Mesendoderm (in vitro differentiated cells): Measurements from ENCODE around the gene ACR.
"Not testable (repeated sequence)": the region's sequence is repeated elsewhere in the genome, so short reads cannot be mapped to it uniquely, and the experiment has no call there.

Experiments
- DNase-seq: peaks from one replicate; pipeline ENCODE4 v3.0.0; 2013
- H2AK5ac ChIP-seq: 2 replicates; pipeline ENCODE4 v1.6.1; 2013; ENCODE audit warnings: low read length, inconsistent platforms
- H2BK120ac ChIP-seq: 2 replicates; pipeline ENCODE4 v1.6.1; 2013; ENCODE audit warnings: low read depth, mild to moderate bottlenecking, low read length, moderate library complexity, mixed read lengths
- H2BK15ac ChIP-seq: replicated peaks from 2 replicates; pipeline ENCODE4 v1.6.1; 2013; ENCODE audit warnings: low read depth, mild to moderate bottlenecking, moderate library complexity
- H2BK5ac ChIP-seq: 2 replicates; pipeline ENCODE4 v1.6.1; 2013; ENCODE audit warnings: low read length, inconsistent platforms
- H3K18ac ChIP-seq: 2 replicates; pipeline ENCODE4 v1.6.1; 2013; ENCODE audit warnings: mild to moderate bottlenecking, low read length, mixed read lengths
- H3K23ac ChIP-seq: one replicate; pipeline ENCODE4 v1.6.1; 2013; ENCODE audit warnings: low read length
- H3K27ac ChIP-seq: 2 replicates; pipeline ENCODE4 v1.5.1; 2013; ENCODE audit warnings: low read depth, mild to moderate bottlenecking, inconsistent platforms, low read length, moderate library complexity
- H3K27me3 ChIP-seq: 2 replicates; pipeline ENCODE4 v1.6.1; 2013; ENCODE audit warnings: low read length, control low read depth, mild to moderate bottlenecking, inconsistent platforms; ENCODE audit not compliant: insufficient read depth, poor library complexity
- H3K36me3 ChIP-seq: 2 replicates; pipeline ENCODE4 v1.6.1; 2013; ENCODE audit warnings: low read length, inconsistent platforms; ENCODE audit not compliant: control insufficient read depth, insufficient read depth
- H3K4ac ChIP-seq: one replicate; pipeline ENCODE4 v1.6.1; 2013; ENCODE audit warnings: low read depth, mild to moderate bottlenecking, low read length, moderate library complexity
- H3K4me1 ChIP-seq: 2 replicates; pipeline ENCODE4 v1.6.1; 2013; ENCODE audit warnings: low read depth, low read length, inconsistent platforms; ENCODE audit not compliant: control insufficient read depth
- H3K4me2 ChIP-seq: 2 replicates; pipeline ENCODE4 v1.6.1; 2013; ENCODE audit warnings: low read length
- H3K4me3 ChIP-seq: 2 replicates; pipeline ENCODE4 v1.5.1; 2013; ENCODE audit warnings: mild to moderate bottlenecking, low read length
- H3K56ac ChIP-seq: one replicate; pipeline ENCODE4 v1.6.1; 2013; ENCODE audit warnings: low read length
- H3K79me1 ChIP-seq: 2 replicates; pipeline ENCODE4 v1.6.1; 2013; ENCODE audit warnings: low read length, inconsistent platforms
- H3K79me2 ChIP-seq: 2 replicates; pipeline ENCODE4 v1.6.1; 2013; ENCODE audit warnings: mild to moderate bottlenecking, low read length; ENCODE audit not compliant: control insufficient read depth, insufficient read depth
- H3K9ac ChIP-seq: 2 replicates; pipeline ENCODE4 v1.6.1; 2013; ENCODE audit warnings: low read length, inconsistent platforms
- H4K5ac ChIP-seq: one replicate; pipeline ENCODE4 v1.6.1; 2013; ENCODE audit warnings: low read length
- H4K8ac ChIP-seq: one replicate; pipeline ENCODE4 v1.6.1; 2013; ENCODE audit warnings: low read depth, mild to moderate bottlenecking, control low read depth, low read length, moderate library complexity
- WGBS: extraction: QIAGEN DNeasy Blood & Tissue Kit; methylation state at CpG from one replicate; pipeline ENCODE4 v1.1.7; 2013; ENCODE audit warnings: low lambda C conversion rate, missing lambda C conversion rate; ENCODE audit not compliant: insufficient coverage; ENCODE audit errors: extremely low coverage; 5-methylcytosine and 5-hydroxymethylcytosine counted together

The ACR gene

DNA sequence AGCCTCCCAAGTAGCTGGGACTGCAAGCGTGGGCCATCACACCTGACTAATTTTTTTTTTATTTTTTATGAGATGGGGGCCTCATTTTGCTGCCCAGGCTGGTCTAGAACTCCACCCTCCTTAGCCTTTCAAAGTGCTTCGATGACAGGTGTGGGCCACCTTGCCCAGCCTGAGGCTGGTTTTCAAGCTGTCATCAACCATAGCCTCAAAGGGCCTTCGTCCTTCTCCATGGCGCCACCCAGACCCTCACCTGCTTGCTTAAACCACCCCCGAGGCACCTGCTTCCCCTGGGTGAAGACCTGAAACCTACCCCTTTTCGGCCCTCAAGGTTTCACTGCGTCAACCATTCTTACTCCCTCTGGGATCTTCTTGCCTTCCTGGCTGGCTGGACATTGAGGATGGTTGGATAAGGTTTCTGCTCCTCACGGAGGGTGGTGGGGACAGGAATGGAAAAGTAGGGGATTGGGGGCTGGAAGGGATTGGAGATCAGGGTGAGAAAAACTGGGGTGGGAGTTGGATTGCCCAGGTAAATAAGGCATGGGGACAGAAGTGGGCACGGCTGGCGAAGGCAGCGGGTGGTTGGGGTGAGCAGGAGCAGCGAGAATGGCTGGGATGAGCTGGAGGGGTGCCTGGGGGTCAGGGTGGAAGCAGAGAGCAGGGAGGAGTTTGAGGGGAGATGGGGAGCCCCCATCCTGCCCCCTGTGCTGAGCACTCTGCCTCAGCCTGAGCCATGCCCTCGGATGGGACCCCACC, 2.8 kb upstream of the ACR start:
- Histone ChIP-seq H3K4me1 (no peaks in the 10 kb centered on the region), H3K79me1 (no peaks in the 10 kb centered on the region), H2BK5ac (no peak overlapping the region), H3K18ac (no peak overlapping the region), H3K27me3 (peaks cover 6% of the 10 kb centered on the region), H3K36me3 (no peaks in the 10 kb centered on the region), H3K27ac (no peak overlapping the region), H3K4ac (no peak overlapping the region), H3K79me2 (no peaks in the 10 kb centered on the region), H3K23ac (no peak overlapping the region), H3K4me3 (no peak overlapping the region), H2BK15ac (no peak overlapping the region), H3K9ac (no peak overlapping the region), H2BK120ac (no peak overlapping the region), H4K8ac (no peak overlapping the region), H2AK5ac (no peak overlapping the region), H3K4me2 (no peak overlapping the region), H3K56ac (no peak overlapping the region), H4K5ac (no peak overlapping the region)
- no peak for DNase-seq
- WGBS = no CpG with 5 or more reads among the region's 13 CpGs

GRCh38 chr22:50735739-50736030, 2.3 kb upstream of the ACR start:
- Histone ChIP-seq H2BK120ac (no peak overlapping the region), H3K18ac (no peak overlapping the region), H4K8ac (no peak overlapping the region), H3K79me2 (no peaks in the 10 kb centered on the region), H3K27ac (no peak overlapping the region), H3K4ac (no peak overlapping the region), H3K4me3 (no peak overlapping the region), H3K27me3 (peaks cover 3% of the 10 kb centered on the region), H3K9ac (no peak overlapping the region), H3K4me1 (no peaks in the 10 kb centered on the region), H3K23ac (no peak overlapping the region), H3K79me1 (no peaks in the 10 kb centered on the region), H2BK5ac (no peak overlapping the region), H4K5ac (no peak overlapping the region), H3K4me2 (no peak overlapping the region), H2BK15ac (no peak overlapping the region), H3K56ac (no peak overlapping the region), H2AK5ac (no peak overlapping the region), H3K36me3 (no peaks in the 10 kb centered on the region)
- DNase-seq = no peak
- WGBS = no CpG with 5 or more reads among the region's 6 CpGs

- DNase-seq = no peak
- no peak overlapping the region for H2BK120ac ChIP-seq
- H3K4me1 ChIP-seq = no peaks in the 10 kb centered on the region
- no peak overlapping the region for H2BK5ac ChIP-seq
- H4K8ac ChIP-seq = no peak overlapping the region
- H3K4me3 ChIP-seq = no peak overlapping the region
- no peak overlapping the region for H3K4me2 ChIP-seq
- no peak overlapping the region for H2BK15ac ChIP-seq
- no peak overlapping the region for H3K18ac ChIP-seq
- WGBS = no CpG with 5 or more reads among the region's 10 CpGs
- H3K56ac ChIP-seq = no peak overlapping the region
- no peak overlapping the region for H3K27ac ChIP-seq
- no peaks in the 10 kb centered on the region for H3K79me1 ChIP-seq
- H3K36me3 ChIP-seq = no peaks in the 10 kb centered on the region
- no peak overlapping the region for H3K23ac ChIP-seq
- H2AK5ac ChIP-seq = no peak overlapping the region
- no peak overlapping the region for H4K5ac ChIP-seq
- no peaks in the 10 kb centered on the region for H3K27me3 ChIP-seq
- H3K9ac ChIP-seq = no peak overlapping the region
- no peak overlapping the region for H3K4ac ChIP-seq
- H3K79me2 ChIP-seq = no peaks in the 10 kb centered on the region
Measured at GRCh38 chr22:50738649-50739227, 734 bp downstream of the ACR start.

DNA sequence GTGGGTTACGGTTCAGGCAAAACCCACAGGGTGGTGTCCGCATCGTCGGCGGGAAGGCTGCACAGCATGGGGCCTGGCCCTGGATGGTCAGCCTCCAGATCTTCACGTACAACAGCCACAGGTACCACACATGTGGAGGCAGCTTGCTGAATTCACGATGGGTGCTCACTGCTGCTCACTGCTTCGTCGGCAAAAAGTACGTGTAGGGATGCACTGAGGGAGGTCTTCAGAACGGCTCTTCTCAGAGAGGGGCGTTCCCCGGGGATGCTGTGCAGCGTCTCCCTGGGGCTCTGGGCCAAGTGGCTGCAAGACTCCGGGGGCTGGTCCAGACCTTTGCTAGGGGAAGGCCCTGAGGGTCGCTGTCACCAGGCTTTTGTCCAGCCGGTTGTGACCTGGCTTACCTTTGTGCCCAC, 1.3 kb downstream of the ACR start:
- Histone ChIP-seq H2BK120ac (no peak overlapping the region), H3K36me3 (no peaks in the 10 kb centered on the region), H3K18ac (no peak overlapping the region), H3K9ac (no peak overlapping the region), H3K23ac (no peak overlapping the region), H3K4ac (no peak overlapping the region), H3K4me2 (no peak overlapping the region), H3K79me1 (no peaks in the 10 kb centered on the region), H3K56ac (no peak overlapping the region), H2AK5ac (no peak overlapping the region), H3K27me3 (no peaks in the 10 kb centered on the region), H3K27ac (no peak overlapping the region), H2BK15ac (no peak overlapping the region), H3K4me3 (no peak overlapping the region), H3K4me1 (no peaks in the 10 kb centered on the region), H3K79me2 (no peaks in the 10 kb centered on the region), H4K5ac (no peak overlapping the region), H2BK5ac (no peak overlapping the region), H4K8ac (no peak overlapping the region)
- no CpG with 5 or more reads among the region's 17 CpGs for WGBS
- no peak for DNase-seq

GRCh38 chr22:50739894-50740293, 1.9 kb downstream of the ACR start:
- WGBS = no CpG with 5 or more reads among the region's 12 CpGs

DNA sequence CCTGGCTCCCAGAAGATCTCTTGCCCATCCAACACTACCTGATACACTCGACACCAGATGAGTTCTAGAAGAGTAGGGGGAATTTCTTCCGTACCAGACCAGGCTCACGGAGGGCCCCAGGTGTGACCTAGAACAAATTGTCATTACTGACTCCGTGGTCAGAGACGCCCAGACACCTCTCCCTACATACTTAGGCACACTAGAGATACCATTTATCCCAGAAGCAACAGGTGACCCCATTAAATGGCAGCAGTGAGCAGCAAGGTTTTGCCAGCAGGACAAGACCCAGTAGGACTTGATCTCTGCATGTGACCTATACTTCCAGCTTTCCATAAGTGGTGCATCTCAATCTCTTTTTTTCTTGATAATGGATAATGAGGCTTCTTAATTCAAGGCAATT, 2.7 kb downstream of the ACR start:
- DNase-seq, H3K9ac ChIP-seq: not testable (repeated sequence)

More at GRCh38 chr22:50739894-50740293, 1.9 kb downstream of the ACR start:
- Histone ChIP-seq H2BK5ac (no peak overlapping the region), H2BK15ac (no peak overlapping the region), H3K79me2 (no peaks in the 10 kb centered on the region), H3K4me3 (no peak overlapping the region), H3K36me3 (no peaks in the 10 kb centered on the region), H3K79me1 (no peaks in the 10 kb centered on the region), H3K9ac (no peak overlapping the region), H3K4ac (no peak overlapping the region), H3K27ac (no peak overlapping the region), H3K18ac (no peak overlapping the region), H3K56ac (no peak overlapping the region), H3K23ac (no peak overlapping the region), H2AK5ac (no peak overlapping the region), H3K27me3 (no peaks in the 10 kb centered on the region), H4K8ac (no peak overlapping the region), H4K5ac (no peak overlapping the region), H3K4me1 (no peaks in the 10 kb centered on the region), H2BK120ac (no peak overlapping the region), H3K4me2 (no peak overlapping the region)
- DNase-seq = no peak

More for the DNA sequence above, 2.7 kb downstream of the ACR start:
- no CpG with 5 or more reads among the region's 5 CpGs for WGBS
- not testable (repeated sequence) for H3K56ac ChIP-seq, H2AK5ac ChIP-seq, H3K23ac ChIP-seq, H4K5ac ChIP-seq, H3K18ac ChIP-seq, H3K4me2 ChIP-seq, H4K8ac ChIP-seq, H3K79me1 ChIP-seq, H3K4me1 ChIP-seq, H3K4me3 ChIP-seq, H2BK120ac ChIP-seq, H2BK5ac ChIP-seq, H3K4ac ChIP-seq, H3K27ac ChIP-seq, H3K27me3 ChIP-seq, H3K36me3 ChIP-seq, H3K79me2 ChIP-seq, H2BK15ac ChIP-seq
